Ovary (tissue), 3 donors: ENCODE results near the gene AATK.

Source experiments
- CTCF ChIP-seq, 3 donors: fragments of 450-650 bp in 2 of 3; fragments of 200-600 bp in 1 of 3; IDR thresholded peaks; one replicate each; pipeline versions ENCODE4 v1.5.1 to v1.8.0; 2016 to 2022; ENCODE audit warnings: antibody characterized with exemption in 3 of 3, mild to moderate bottlenecking in 1 of 3
- EP300 ChIP-seq: sonication (generic); formaldehyde crosslinking; IDR thresholded peaks from one replicate; pipeline ENCODE4 v1.6.1; 2017; ENCODE audit warnings: antibody characterized with exemption
- POLR2A ChIP-seq: fragments of 450-650 bp; IDR thresholded peaks from one replicate; pipeline ENCODE4 v1.6.1; 2017; ENCODE audit warnings: antibody characterized with exemption, mild to moderate bottlenecking, moderate library complexity
- donor health status: DM: no; HTN: no; CAD: no.

GRCh38 chr17:81194941-81195901 is 29.2 kb upstream of the AATK start:
- TF ChIP-seq CTCF (IDR thresholded peaks at IDR 0.05) (no peak), POLR2A (no peak), EP300 (no peak)
